A673 (cell line): ENCODE results near the gene CSRP1.

Experiments used
- EZH2 ChIP-seq: fragments of 200-600 bp; sonication (generic); IDR thresholded peaks from 2 replicates; pipeline ENCODE4 v1.6.1; 2017; ENCODE audit warnings: borderline replicate concordance, low read depth, mild to moderate bottlenecking, mixed read lengths, antibody characterized with exemption, low read length; ENCODE audit not compliant: poor library complexity, severe bottlenecking
- TF ChIP-seq, protein P1 (sequence below): fragments of 300-800, 200-600 bp; sonication (generic); conservative IDR thresholded peaks from 2 replicates; pipeline ENCODE4 v1.5.1; 2017; ENCODE audit warnings: low read depth, mild to moderate bottlenecking, antibody characterized with exemption, low read length, moderate library complexity, mixed read lengths

DNA sequence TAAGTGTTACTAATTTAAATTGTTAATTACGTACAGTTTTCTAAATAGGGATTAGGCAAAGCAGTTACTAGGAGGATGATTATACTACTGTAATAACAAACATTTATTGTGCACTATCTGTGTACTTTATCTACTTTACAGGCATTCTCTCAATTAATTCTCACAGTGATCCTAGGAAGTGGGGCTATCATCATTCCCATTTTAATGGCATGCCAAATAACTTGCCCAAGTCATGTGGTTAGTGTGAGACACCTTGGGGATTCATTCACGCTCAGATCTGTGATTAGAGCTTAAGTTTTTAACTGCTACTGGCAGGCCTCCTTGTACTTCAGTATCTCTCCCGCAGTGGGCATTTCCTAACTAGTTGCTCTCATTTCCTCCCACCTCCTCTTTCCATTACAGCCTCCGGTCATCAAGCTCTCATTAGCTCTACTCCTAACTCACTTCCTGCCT is 49.4 kb downstream of the CSRP1 start:
- TF ChIP-seq, protein P1, sequence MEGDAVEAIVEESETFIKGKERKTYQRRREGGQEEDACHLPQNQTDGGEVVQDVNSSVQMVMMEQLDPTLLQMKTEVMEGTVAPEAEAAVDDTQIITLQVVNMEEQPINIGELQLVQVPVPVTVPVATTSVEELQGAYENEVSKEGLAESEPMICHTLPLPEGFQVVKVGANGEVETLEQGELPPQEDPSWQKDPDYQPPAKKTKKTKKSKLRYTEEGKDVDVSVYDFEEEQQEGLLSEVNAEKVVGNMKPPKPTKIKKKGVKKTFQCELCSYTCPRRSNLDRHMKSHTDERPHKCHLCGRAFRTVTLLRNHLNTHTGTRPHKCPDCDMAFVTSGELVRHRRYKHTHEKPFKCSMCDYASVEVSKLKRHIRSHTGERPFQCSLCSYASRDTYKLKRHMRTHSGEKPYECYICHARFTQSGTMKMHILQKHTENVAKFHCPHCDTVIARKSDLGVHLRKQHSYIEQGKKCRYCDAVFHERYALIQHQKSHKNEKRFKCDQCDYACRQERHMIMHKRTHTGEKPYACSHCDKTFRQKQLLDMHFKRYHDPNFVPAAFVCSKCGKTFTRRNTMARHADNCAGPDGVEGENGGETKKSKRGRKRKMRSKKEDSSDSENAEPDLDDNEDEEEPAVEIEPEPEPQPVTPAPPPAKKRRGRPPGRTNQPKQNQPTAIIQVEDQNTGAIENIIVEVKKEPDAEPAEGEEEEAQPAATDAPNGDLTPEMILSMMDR = no peak
- no peak for TF ChIP-seq EZH2
